A549 (cell line): Measurements from ENCODE around the gene ARHGAP26. TPM values are rescaled to one million over a fixed set of nuclear protein-coding genes. Genes with fewer than 3 reads are reported as not detected.
A peak's percentile ranks its signal among the peaks of the same experiment; 100 is the strongest.

ENCODE experiments used
- ATAC-seq, 2 experiments: fragments of 200-7000 bp in 1 of 2; fragments of >200 bp in 1 of 2; cut with Nextera tagmentation in 1 of 2; cut with Tn5 transposase in 1 of 2; 3 replicates each; pipeline versions ENCODE4 v1.8.0 to v1.9.1; 2018 to 2020; ENCODE audit warnings: mild to moderate bottlenecking in 1 of 2, moderate library complexity in 1 of 2
- CTCF ChIA-PET: fragments of 300-600 bp; sonication (Branson Sonifier 250); formaldehyde crosslinking; extraction: SDS; loops from one replicate; lab custom pipeline; 2021; ENCODE audit warnings: antibody characterized with exemption, inconsistent platforms; lab: Yijun Ruan, JAX
- POLR2A ChIA-PET: fragments of 350-600 bp; formaldehyde crosslinking; extraction: SDS; loops from one replicate; lab custom pipeline; 2021; ENCODE audit warnings: antibody characterized with exemption, inconsistent platforms; lab: Yijun Ruan, JAX
- DNase-seq, 2 experiments: peaks; one replicate each; pipeline versions ENCODE4 v3.0.0 to v3.0.0-alpha.2; 2011 to 2016; ENCODE audit warnings: low read depth in 1 of 2, low spot score in 1 of 2
- FAIRE-seq: peaks from 2 replicates; lab custom pipeline; 2011; peaks lifted over from hg19 to GRCh38; lab: Jason Lieb, UNC
- H3K27ac ChIP-seq, 2 experiments: fragments of >200 bp; sonication (Bioruptor Twin); formaldehyde crosslinking; 3 replicates each; pipeline ENCODE4 v1.5.1; 2016 to 2017
- H3K4me1 ChIP-seq: fragments of >200 bp; sonication (Bioruptor Twin); formaldehyde crosslinking; 3 replicates; pipeline ENCODE4 v1.6.1; 2016
- H3K4me2 ChIP-seq: fragments of >200 bp; sonication (Bioruptor Twin); formaldehyde crosslinking; 3 replicates; pipeline ENCODE4 v1.6.1; 2016
- H3K4me3 ChIP-seq: fragments of >200 bp; sonication (Bioruptor Twin); formaldehyde crosslinking; 3 replicates; pipeline ENCODE4 v1.5.1; 2016
- H3K9me3 ChIP-seq: fragments of >200 bp; sonication (Bioruptor Twin); formaldehyde crosslinking; 3 replicates; pipeline ENCODE4 v1.6.1; 2016
- BHLHE40 ChIP-seq: IDR thresholded peaks from 2 replicates; pipeline ENCODE4 v1.6.1; 2012; ENCODE audit warnings: low read depth, low read length, inconsistent platforms
- CBX8 ChIP-seq: fragments of 200-600 bp; sonication (generic); IDR thresholded peaks from 2 replicates; pipeline ENCODE4 v1.6.1; 2016
- CHD4 ChIP-seq: fragments of 200-600 bp; sonication (generic); IDR thresholded peaks from 2 replicates; pipeline ENCODE4 v1.6.1; 2016; ENCODE audit warnings: antibody characterized with exemption, mild to moderate bottlenecking, borderline replicate concordance
- EHF ChIP-seq: fragments of 250-450 bp; sonication (Bioruptor Pico); IDR thresholded peaks from 2 replicates; pipeline ENCODE4 v1.5.0; 2020; ENCODE audit warnings: mild to moderate bottlenecking
- EHMT2 ChIP-seq: fragments of 200-600 bp; sonication (generic); IDR thresholded peaks from 2 replicates; pipeline ENCODE4 v1.6.1; 2016; ENCODE audit warnings: antibody characterized with exemption, low read depth, mild to moderate bottlenecking, moderate library complexity
- EP300 ChIP-seq, 2 experiments: fragments of >200 bp; sonication (Bioruptor Twin); formaldehyde crosslinking; IDR thresholded peaks; 2 replicates in 1 of 2; 3 replicates in 1 of 2; pipeline ENCODE4 v1.6.1; 2016 to 2017
- ESRRA ChIP-seq: fragments of 150-350 bp; IDR thresholded peaks from 2 replicates; pipeline ENCODE4 v1.6.1; 2014; ENCODE audit warnings: mild to moderate bottlenecking, low read length, borderline replicate concordance
- GATA3 ChIP-seq: IDR thresholded peaks from 2 replicates; pipeline ENCODE4 v1.6.1; 2012; ENCODE audit warnings: borderline replicate concordance
- HDAC2 ChIP-seq: fragments of 200-600 bp; sonication (generic); IDR thresholded peaks from 2 replicates; pipeline ENCODE4 v1.6.1; 2016
- HEYL ChIP-seq: fragments of 250-450 bp; sonication (Bioruptor Pico); IDR thresholded peaks from 2 replicates; pipeline ENCODE4 v1.8.0; 2021; ENCODE audit warnings: mild to moderate bottlenecking, moderate library complexity
- HOXB5 ChIP-seq: fragments of 250-450 bp; sonication (Bioruptor Pico); IDR thresholded peaks from 2 replicates; pipeline ENCODE4 v1.5.0; 2020; ENCODE audit warnings: mild to moderate bottlenecking, moderate library complexity
- JUN ChIP-seq, 2 experiments: fragments of >200 bp; sonication (Bioruptor Twin); formaldehyde crosslinking; IDR thresholded peaks; 2 replicates in 1 of 2; 3 replicates in 1 of 2; pipeline ENCODE4 v1.6.1; 2016 to 2017
- JUNB ChIP-seq: fragments of >200 bp; sonication (Bioruptor Twin); formaldehyde crosslinking; IDR thresholded peaks from 2 replicates; pipeline ENCODE4 v1.6.1; 2016
- KDM1A ChIP-seq: fragments of 200-600 bp; sonication (generic); IDR thresholded peaks from 2 replicates; pipeline ENCODE4 v1.6.1; 2016; ENCODE audit warnings: low read depth, mild to moderate bottlenecking
- KDM5A ChIP-seq: fragments of 200-600 bp; sonication (generic); IDR thresholded peaks from 2 replicates; pipeline ENCODE4 v1.6.1; 2016; ENCODE audit warnings: antibody characterized with exemption, mild to moderate bottlenecking
- MAZ ChIP-seq: fragments of 150-350 bp; IDR thresholded peaks from 2 replicates; pipeline ENCODE4 v1.6.1; 2014; ENCODE audit warnings: antibody characterized with exemption, low read depth, low read length, borderline replicate concordance
- MYC ChIP-seq: IDR thresholded peaks from 2 replicates; pipeline ENCODE4 v1.6.1; 2012; ENCODE audit warnings: mild to moderate bottlenecking, inconsistent platforms, low read length, improper control_type of control experiment, borderline replicate concordance
- NR3C1 ChIP-seq: fragments of >200 bp; sonication (Bioruptor Twin); formaldehyde crosslinking; IDR thresholded peaks from 3 replicates; pipeline ENCODE4 v1.6.1; 2017
- POLR2AphosphoS2 ChIP-seq: conservative IDR thresholded peaks from 2 replicates; pipeline ENCODE4 v1.6.1; 2012; ENCODE audit warnings: low read length, improper control_type of control experiment, inconsistent platforms
- RARB ChIP-seq: fragments of 250-450 bp; sonication (Bioruptor Pico); IDR thresholded peaks from 2 replicates; pipeline ENCODE4 v1.8.0; 2021; ENCODE audit warnings: mild to moderate bottlenecking, moderate library complexity
- SREBF2 ChIP-seq: fragments of 450-650 bp; IDR thresholded peaks from 2 replicates; pipeline ENCODE4 v1.6.1; 2014; ENCODE audit warnings: mild to moderate bottlenecking, moderate library complexity
- TFCP2L1 ChIP-seq: fragments of 250-450 bp; sonication (Bioruptor Pico); IDR thresholded peaks from 2 replicates; pipeline ENCODE4 v1.5.0; 2021; ENCODE audit warnings: mild to moderate bottlenecking
- TP53 ChIP-seq: fragments of 250-450 bp; sonication (Bioruptor Pico); IDR thresholded peaks from 2 replicates; pipeline ENCODE4 v1.5.0; 2021; ENCODE audit warnings: mild to moderate bottlenecking, moderate library complexity
- ZNF302 ChIP-seq: fragments of 250-450 bp; sonication (Bioruptor Pico); IDR thresholded peaks from 2 replicates; pipeline ENCODE4 v1.9.0; 2021; ENCODE audit warnings: inconsistent platforms, mild to moderate bottlenecking, moderate library complexity
- WGBS: methylation state at CpG from one replicate; pipeline ENCODE4 v1.1.6; 2017; ENCODE audit errors: missing lambda C conversion rate; 5-methylcytosine and 5-hydroxymethylcytosine counted together
- polyA plus RNA-seq, 4 experiments: library from polyadenylated mRNA; depleted of rRNA in 3 of 4; stranded (reverse); fragments of >200 nt; fragmentation: RNase III in 1 of 4; extraction: RNeasy Plus Mini Kit Qiagen cat#74134 plus additional on column Dnase treatment in 1 of 4; gene quantifications; 2 replicates in 3 of 4; 3 replicates in 1 of 4; pipeline ENCODE4 v1.2.3, GENCODE V29; 2011 to 2017
- TF ChIP-seq, protein P1 (sequence below): IDR thresholded peaks from 2 replicates; pipeline ENCODE4 v1.6.1; 2012; ENCODE audit warnings: low read depth, borderline replicate concordance
- TF ChIP-seq, protein P2 (sequence below): fragments of >200 bp; sonication (Bioruptor Twin); formaldehyde crosslinking; IDR thresholded peaks from 3 replicates; pipeline ENCODE4 v1.6.1; 2016
- TF ChIP-seq, protein P3 (sequence below): fragments of 150-350 bp; IDR thresholded peaks from 2 replicates; pipeline ENCODE4 v1.6.1; 2014; ENCODE audit warnings: low read depth, mild to moderate bottlenecking, low read length
- TF ChIP-seq, protein P4 (sequence below): fragments of 450-650 bp; IDR thresholded peaks from 2 replicates; pipeline ENCODE4 v1.6.1; 2014; ENCODE audit warnings: antibody characterized with exemption
- TF ChIP-seq, protein P5 (sequence below): fragments of 250-450 bp; sonication (Bioruptor Pico); IDR thresholded peaks from 2 replicates; pipeline ENCODE4 v1.5.0; 2021; ENCODE audit warnings: mild to moderate bottlenecking, moderate library complexity, borderline replicate concordance

Gene ARHGAP26
- polyA plus RNA-seq, 2 of the 4 experiments (the other 2 are of a cell fraction): 6.6 to 19.1 TPM

DNA sequence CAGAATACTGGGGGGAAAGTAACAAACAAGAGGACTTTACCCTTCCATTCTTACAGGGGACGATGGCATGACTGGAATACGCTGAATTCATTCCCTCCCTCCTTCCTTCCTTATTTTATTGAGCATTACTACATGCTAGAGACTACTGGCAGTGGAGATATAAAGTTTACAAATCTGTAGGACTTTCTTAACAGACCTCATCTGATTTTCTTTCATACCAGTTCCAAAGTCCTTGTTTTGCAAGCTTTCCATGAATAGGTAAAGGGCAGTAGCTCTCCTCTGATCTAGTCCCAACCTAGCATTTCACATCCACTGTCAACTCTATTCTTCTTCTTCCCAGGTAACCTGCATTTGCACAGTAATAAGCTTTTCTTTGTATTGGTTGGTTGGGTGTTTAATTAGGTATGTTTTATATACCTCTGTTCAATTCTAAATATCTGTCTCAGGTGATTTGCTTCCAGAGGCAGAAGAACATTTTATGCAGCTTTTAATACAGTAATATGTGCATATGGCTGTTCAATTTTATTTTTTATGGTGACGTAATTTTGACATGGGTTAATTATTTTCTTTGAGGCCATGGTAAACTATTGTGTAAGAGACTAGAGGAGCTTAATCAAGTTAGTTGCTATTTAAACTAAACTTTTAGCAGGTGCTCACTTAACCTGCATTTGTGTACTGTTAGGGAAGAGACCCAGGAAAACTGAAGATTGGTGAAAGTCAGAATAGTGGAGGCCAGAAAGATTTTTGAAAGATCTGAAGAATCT lies 150.9 kb downstream of the ARHGAP26 start:
- FAIRE-seq (no peak), DNase-seq (no peak), ATAC-seq (no peak)
- POLR2A ChIA-PET: no interaction called here
- peak overlapping the region; percentile 10; the same call in 2 of the 3 replicates for H3K4me2 ChIP-seq
- peak overlapping the region; percentile 51 to 70; a peak in 3 of 6 replicates for H3K27ac ChIP-seq
- peaks cover 54% of the 10 kb centered on the region for H3K4me1 ChIP-seq
- WGBS: 83% methylated on average over 3 of the region's 3 CpGs
- CTCF ChIA-PET: interaction anchor here (0.7 to 3.9 kb wide), 15 partner anchors 9 to 1221 kb away, joined by 3 to 20 read pairs (median 4); no protein-coding TSS in a partner anchor
- H3K9me3 ChIP-seq: no peaks in the 10 kb centered on the region
- H3K4me3 ChIP-seq: no peak overlapping the region
- no peak for TF ChIP-seq NR3C1
- no peak for TF ChIP-seq CHD4
- no peak for TF ChIP-seq EHMT2
- TF ChIP-seq KDM1A: no peak
- no peak for TF ChIP-seq TP53 (CRISPR knock-in tag)
- TF ChIP-seq ESRRA: no peak
- no peak for TF ChIP-seq RARB (CRISPR knock-in tag)
- TF ChIP-seq BHLHE40: no peak
- TF ChIP-seq SREBF2: no peak
- TF ChIP-seq EHF: no peak
- TF ChIP-seq, protein P1, sequence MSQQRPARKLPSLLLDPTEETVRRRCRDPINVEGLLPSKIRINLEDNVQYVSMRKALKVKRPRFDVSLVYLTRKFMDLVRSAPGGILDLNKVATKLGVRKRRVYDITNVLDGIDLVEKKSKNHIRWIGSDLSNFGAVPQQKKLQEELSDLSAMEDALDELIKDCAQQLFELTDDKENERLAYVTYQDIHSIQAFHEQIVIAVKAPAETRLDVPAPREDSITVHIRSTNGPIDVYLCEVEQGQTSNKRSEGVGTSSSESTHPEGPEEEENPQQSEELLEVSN: no peak
- TF ChIP-seq, protein P2, sequence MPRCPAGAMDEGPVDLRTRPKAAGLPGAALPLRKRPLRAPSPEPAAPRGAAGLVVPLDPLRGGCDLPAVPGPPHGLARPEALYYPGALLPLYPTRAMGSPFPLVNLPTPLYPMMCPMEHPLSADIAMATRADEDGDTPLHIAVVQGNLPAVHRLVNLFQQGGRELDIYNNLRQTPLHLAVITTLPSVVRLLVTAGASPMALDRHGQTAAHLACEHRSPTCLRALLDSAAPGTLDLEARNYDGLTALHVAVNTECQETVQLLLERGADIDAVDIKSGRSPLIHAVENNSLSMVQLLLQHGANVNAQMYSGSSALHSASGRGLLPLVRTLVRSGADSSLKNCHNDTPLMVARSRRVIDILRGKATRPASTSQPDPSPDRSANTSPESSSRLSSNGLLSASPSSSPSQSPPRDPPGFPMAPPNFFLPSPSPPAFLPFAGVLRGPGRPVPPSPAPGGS: no peak
- TF ChIP-seq, all 56 proteins: peak for 0

DNA sequence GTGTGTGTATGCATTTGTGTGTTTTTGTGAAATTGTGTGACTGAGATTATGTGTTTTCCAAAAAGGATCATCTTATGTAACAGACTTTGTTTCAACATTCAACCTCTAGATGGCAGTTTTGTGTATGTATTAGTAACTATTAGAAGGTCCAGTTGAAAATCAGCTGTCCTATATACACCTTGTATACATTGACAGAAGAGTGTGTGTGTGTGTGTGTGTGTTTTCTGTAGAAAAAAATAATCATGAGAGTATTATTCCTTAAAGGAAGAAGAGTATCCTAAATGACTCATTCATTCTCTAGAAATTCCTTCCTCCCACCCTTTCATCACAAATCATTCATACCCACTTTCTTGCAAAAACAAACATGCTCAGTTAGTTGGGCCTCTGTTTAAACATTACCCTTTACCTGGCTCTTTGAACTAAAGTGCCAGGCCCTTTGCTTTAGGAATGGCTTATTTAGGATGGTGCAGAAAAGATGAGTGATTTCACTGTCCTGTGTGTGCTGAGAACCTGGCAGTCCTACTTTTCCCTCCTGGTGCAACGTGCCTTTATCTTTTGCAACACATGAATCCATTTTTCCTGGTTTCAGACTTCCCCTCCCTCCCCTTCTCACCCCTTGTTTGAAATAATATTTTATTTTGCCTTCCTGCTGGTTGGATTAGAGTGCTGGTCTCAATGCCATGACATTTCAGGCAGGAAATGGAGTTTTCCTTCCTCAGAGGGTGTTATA lies 152.2 kb downstream of the ARHGAP26 start:
- no peak overlapping the region for H3K4me3 ChIP-seq
- no peak for TF ChIP-seq MAZ
- no peak for TF ChIP-seq ZNF302 (CRISPR knock-in tag)
- TF ChIP-seq, protein P1: no peak
- no peak for TF ChIP-seq POLR2AphosphoS2
- no peak for TF ChIP-seq TFCP2L1
- TF ChIP-seq HOXB5 (CRISPR knock-in tag): no peak
- TF ChIP-seq ESRRA: no peak
- no peak for TF ChIP-seq KDM5A
- no peak for TF ChIP-seq BHLHE40
- TF ChIP-seq HDAC2: no peak
- TF ChIP-seq MYC: no peak
- TF ChIP-seq KDM1A: no peak
- TF ChIP-seq, protein P3, sequence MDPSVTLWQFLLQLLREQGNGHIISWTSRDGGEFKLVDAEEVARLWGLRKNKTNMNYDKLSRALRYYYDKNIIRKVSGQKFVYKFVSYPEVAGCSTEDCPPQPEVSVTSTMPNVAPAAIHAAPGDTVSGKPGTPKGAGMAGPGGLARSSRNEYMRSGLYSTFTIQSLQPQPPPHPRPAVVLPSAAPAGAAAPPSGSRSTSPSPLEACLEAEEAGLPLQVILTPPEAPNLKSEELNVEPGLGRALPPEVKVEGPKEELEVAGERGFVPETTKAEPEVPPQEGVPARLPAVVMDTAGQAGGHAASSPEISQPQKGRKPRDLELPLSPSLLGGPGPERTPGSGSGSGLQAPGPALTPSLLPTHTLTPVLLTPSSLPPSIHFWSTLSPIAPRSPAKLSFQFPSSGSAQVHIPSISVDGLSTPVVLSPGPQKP: no peak
- TF ChIP-seq JUNB: peak; percentile 81
- no peak for TF ChIP-seq CBX8
- peak; percentile 58; the same call in 1 of the 2 replicates for TF ChIP-seq GATA3
- TF ChIP-seq HEYL (CRISPR knock-in tag): no peak
- TF ChIP-seq, protein P4, sequence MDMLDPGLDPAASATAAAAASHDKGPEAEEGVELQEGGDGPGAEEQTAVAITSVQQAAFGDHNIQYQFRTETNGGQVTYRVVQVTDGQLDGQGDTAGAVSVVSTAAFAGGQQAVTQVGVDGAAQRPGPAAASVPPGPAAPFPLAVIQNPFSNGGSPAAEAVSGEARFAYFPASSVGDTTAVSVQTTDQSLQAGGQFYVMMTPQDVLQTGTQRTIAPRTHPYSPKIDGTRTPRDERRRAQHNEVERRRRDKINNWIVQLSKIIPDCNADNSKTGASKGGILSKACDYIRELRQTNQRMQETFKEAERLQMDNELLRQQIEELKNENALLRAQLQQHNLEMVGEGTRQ: no peak
- peak; percentile 49 to 67; a peak in 1 of 5 replicates for TF ChIP-seq EP300 (IDR thresholded peaks at IDR 0.05)
- TF ChIP-seq JUN (IDR thresholded peaks at IDR 0.05): peak; percentile 56 to 78; a peak in 2 of 5 replicates
- TF ChIP-seq, protein P5, sequence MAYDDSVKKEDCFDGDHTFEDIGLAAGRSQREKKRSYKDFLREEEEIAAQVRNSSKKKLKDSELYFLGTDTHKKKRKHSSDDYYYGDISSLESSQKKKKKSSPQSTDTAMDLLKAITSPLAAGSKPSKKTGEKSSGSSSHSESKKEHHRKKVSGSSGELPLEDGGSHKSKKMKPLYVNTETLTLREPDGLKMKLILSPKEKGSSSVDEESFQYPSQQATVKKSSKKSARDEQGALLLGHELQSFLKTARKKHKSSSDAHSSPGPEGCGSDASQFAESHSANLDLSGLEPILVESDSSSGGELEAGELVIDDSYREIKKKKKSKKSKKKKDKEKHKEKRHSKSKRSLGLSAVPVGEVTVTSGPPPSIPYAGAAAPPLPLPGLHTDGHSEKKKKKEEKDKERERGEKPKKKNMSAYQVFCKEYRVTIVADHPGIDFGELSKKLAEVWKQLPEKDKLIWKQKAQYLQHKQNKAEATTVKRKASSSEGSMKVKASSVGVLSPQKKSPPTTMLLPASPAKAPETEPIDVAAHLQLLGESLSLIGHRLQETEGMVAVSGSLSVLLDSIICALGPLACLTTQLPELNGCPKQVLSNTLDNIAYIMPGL (CRISPR knock-in tag): no peak
- TF ChIP-seq EHMT2: no peak

More for the DNA sequence above, 152.2 kb downstream of the ARHGAP26 start:
- ATAC-seq (peak; percentile 72 to 77), DNase-seq (peak; percentile 38 to 76), FAIRE-seq (peak; percentile 87)
- Histone ChIP-seq H3K4me1 (peaks cover 58% of the 10 kb centered on the region), H3K4me2 (peak overlapping the region; percentile 49), H3K9me3 (no peaks in the 10 kb centered on the region), H3K27ac (peak overlapping the region; percentile 51 to 70)
- POLR2A ChIA-PET: interaction anchor here (1.0 kb wide), 1 partner anchor 482 kb away, joined by 6 read pairs; no protein-coding TSS in a partner anchor
- 48% methylated on average over 1 of the region's 1 CpG for WGBS
- CTCF ChIA-PET: interaction anchor here (0.6 to 3.9 kb wide), 24 partner anchors 10 to 1220 kb away, joined by 3 to 20 read pairs (median 4); no protein-coding TSS in a partner anchor
